Islet precursor cell (in vitro differentiated cells): ENCODE results near the gene TBL1Y.
"Not testable (repeated sequence)": the region's sequence is repeated elsewhere in the genome, so short reads cannot be mapped to it uniquely, and the experiment has no call there.

Experiments
- DNase-seq: peaks from one replicate; pipeline ENCODE4 v3.0.0-alpha.2; 2018

TBL1Y gene

DNA sequence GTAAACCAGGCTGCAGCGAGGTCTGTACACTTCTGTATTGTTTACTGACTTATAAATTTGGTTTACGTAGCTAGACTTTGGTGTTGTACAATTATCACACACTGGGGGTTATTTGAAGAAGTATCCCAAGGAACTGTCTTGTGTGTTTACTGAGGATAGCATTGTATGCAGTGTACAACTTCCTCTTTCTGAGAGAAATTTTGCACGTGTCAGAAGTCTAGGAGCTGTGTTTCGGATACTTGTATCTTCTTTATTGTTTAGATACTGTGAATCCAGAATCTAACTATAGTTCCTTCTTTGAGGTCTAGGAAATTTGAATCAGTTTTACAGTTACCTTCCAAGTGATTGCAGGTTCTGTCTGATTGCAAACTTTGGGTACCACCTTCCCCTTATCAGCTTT is 64.5 kb downstream of the TBL1Y start:
- no peak for DNase-seq

DNA sequence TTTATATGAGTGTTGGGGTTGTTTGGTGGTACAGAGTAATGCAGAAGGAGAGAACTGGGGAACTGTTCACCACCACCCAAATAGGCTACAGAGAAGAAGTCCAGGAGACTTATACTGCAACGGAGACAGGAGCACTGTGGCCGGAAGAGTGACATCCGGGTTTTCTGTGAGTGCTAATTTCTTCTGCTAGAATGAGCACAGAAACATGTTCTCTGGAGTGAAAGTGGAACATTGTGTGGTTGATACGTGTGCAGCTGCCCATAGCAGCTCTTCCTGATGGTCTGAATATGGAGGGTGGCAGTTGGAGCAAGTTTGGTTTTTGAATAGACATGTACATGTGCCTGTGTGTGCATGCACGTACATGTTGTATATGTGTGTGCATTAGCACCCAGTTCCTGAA is 67.3 kb downstream of the TBL1Y start:
- DNase-seq: no peak

DNA sequence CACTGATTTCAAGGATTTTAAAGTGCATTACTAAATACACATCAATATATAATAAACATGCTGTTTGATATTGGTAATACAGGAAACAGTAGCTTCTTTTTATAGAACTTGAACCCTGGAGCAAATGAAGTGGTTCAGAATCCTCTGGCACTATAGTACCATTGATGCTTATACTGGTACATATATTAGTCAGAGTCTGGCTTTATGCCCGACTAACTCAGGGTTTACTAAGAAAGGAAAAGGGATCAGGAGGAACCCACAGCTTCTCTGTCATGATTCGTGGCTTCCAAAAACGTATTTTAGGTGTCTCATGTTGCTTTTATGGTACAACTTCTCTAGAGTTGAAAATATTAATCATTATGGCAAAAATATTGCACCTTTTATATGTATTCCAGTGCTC is 72.7 kb downstream of the TBL1Y start:
- DNase-seq: no peak

DNA sequence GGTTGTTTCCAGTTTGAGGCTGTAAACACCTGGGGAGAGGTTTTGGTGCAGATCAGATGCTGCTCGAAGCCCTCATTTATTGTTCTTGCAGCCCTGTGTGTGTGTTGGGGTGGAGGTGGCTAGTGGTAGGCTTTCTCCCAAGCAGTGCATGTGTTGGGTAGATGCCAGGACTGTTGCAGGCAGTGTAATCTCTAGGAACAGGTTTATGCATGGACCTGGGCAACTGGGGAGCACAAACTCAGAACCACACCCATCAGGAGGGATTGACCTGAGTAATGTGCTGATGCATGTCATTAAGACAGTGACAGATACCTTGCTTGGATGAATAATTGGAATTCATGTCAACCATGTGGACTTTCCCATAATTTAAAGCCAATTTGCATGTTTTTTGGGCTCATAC is 77.3 kb downstream of the TBL1Y start:
- no peak for DNase-seq

DNA sequence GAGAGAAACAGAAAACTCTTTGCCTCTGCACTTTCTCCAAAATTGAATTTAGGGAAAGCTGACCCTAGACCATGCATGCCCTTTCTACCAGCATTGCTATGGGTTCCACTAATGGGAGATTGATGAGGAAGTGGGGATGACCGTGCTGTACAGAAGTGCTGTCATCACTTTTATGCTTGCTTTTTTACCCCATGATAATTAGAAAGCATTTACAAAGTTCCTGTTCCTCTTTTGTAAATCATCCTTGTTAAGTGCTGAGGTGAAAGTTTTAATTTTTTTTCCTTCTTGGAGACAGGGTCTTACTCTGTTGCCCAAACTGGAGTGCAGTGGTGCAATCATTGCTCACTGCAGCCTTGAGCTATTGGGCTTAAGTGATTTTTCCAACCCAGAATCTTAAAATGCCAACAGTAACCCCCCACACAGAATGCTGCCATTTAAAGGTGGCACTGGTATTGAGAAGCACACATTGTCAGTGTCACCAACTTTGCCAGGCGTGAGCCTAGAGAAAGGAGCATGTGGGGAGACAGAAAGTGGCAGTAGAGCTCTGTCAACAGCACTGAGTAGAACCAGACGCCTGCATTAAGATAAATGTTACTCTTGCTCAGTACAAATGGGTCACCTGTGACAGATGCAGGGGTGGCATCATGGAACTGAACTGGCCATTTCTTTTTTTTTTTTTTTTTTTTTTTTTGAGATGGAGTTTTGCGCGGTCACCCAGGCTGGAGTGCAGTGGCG is 79.6 kb downstream of the TBL1Y start:
- DNase-seq: no peak

DNA sequence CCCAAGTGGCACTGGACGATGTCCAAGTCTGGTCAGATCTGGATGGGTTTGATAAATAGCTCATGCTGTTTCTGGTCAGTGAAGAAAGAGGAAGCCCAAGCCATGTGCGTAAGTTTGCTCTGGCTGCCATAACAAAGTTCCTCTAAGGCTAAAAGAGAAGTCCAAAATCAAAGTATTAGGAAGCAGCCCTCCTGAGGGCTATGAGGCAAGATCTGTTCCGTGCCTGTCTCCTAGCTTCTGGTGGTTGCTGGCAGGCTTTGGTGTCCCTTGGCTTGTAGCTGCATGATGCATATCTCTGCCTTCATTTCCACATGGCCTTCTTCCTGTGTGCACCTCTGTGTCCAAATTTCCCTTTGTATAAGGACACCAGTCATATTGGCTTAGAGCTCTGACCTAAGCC is 81.5 kb downstream of the TBL1Y start:
- DNase-seq: no peak

DNA sequence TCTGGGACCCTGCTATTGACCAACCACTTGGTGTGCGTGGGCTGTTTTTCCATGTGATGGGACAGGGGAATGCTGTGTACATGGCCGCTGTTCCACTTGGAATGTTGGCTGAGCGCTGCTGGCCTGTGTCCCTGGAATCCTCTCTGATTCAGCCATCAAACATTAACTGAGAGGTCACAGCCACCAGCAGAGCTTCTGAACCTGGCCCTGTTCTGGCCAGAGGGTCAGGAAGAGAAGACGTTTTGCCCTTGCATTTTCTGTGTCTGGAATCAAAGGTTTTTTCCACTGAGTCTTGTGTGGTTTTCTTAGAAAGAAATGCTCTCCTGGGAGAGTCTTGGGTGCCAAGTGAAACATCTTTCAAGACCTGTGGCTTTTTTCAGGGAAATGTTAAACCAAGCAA is 85.5 kb downstream of the TBL1Y start:
- no peak for DNase-seq

DNA sequence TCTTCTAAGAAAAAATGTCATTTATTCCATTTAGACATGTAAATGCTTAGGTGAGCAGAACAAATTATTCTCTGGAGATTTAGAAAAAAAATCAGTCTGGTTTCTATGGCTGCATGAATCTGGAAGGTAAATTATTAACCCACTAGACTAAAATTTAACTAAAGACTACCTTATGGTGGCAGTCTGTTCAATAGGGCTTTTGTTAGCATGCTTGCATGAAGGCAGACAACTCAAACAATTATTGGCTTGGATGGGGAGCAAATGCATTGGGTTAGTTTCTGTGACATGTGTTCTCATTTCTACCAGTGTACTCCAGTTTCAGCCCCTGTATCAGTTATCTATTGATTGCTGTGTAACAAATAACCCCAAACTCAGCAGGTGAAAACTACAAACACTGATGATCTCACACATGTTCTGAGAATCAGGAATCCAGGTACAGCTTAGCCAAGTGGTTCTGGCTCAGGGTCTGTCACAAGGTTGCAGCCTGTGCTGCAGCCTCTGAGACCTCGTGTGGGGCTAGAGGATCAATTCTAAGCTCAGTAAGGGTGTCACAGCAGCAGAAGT is 87.1 kb downstream of the TBL1Y start:
- no peak for DNase-seq

DNA sequence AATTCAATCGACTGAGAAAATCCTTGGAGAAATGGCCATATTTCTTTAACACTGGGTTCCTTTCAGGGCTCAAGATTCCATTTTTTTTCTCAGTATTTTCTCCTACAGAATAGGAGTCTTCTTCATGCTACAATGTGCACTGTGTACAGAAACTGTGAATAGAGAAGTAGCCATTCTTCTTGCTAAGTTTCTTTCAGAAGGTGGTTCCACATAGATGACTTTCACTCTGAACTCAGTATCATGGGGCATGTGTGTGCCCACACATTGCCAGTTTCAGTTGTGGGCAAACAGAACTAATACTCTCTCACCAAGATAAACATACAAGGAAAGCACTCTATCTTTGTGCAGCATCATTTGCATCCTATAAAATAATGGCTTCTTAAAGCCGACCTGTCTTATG is 89.4 kb downstream of the TBL1Y start:
- no peak for DNase-seq

DNA sequence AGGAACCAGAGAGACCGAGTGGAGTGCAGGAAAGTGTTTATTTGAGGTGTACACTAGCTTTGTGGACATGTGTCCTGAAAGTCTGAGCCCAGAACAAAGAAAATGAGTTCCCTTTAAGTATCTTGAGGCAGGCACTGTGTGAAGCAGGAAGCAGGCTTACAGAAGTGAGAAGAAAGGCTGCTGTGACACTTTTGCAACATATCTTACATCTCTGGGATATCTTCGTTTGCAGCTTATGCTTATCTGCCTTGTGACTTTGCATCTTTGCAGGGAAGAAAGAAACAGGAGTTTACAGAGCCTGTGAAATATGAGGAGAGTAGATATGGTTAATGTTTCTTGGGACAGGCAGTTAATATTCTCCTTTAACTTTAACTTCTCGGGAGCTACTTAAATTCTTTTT is 92.1 kb downstream of the TBL1Y start:
- no peak for DNase-seq

DNA sequence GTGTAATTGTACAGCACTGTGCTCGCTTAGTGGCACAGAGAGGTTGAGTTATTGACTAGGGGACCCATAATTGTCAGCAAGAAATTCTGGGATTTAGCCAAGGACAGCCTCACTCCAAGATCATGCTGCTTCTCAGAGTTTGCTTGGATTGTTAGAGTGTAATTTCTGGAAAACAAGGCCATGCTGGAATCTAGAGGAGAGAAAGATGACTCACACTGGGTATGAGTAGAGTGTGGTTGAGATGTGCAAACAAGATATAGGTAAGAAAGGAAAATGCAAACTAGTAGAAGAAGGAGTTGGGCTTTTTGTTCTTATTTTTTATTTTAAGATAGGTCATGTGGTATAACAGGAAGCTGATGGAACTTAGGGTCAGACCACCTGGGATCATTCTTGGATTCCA is 97.4 kb downstream of the TBL1Y start:
- DNase-seq: no peak

DNA sequence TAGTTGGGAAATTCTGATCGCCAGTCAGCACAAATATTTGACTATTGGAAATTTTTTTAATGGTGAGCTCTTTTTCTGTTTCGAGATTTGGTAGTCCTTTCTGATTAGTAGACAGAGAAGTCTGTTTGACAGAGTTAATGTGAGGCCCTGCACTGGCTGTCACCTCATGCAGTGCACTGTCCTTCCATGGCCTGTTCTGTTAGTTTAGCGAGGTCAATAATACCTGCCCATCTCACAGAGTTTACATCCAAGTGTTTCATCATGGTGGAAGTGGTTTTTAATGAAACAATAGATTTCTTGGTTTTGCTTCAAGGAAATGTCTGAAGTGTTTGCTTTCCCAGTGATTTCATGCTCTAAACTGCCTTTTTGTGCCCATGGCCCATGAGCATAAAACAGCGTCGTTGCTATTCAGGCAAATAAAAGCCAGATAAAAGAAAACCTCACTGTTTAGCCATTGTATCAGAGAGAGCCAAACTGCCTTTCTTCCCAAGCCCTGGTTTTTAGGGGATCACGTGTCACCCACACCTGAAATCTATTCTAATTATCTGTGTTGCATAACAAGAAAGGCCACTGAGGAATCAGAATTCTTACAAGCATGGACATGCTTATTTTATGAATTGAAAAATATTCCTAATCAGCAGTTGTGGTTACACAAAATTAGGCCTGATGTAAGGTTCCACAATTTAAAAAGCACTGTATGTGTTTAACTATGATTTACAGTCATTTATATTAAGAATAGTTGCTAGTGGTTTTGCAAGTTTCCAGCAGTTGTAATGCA is 98.3 kb downstream of the TBL1Y start:
- DNase-seq: no peak

DNA sequence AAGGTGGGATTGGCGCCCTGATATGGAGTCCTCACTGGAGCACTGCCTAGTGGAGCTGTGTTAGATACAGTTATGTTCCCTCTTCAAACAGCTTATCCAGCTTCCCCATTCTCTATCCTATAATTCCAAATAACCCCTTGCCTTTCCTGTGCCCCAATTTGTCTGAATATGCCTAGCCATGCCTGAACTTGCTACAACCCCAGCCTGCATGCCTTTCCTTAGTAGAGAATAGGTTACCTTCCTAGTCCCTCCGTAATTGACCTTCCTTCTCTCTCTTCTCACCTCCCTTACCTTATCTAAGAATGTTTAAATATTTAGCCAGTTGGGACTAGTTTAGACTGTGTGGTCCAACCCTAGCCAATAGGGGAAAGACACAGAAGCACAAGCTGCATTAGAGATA is 102.6 kb downstream of the TBL1Y start:
- DNase-seq: no peak

DNA sequence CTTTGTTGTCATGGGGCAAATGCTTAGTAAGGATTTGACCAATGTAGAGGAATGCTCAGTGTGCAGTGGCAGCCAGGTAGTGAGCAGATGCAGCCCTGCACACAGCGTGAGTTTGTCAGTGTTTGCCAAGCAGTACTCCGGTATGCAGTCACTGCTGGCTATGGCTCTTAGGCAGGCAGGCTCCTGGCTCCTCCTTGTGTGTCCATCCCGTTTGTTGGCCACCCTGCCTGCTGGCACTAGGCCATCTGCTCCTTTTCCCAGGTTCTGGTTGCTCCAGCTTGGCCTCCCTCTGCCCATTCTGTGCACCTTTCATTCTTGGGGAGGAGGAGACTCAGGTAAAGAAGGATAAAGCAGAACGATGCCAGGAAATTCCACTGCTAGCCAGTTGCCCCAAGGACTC is 106.0 kb downstream of the TBL1Y start:
- DNase-seq: no peak

DNA sequence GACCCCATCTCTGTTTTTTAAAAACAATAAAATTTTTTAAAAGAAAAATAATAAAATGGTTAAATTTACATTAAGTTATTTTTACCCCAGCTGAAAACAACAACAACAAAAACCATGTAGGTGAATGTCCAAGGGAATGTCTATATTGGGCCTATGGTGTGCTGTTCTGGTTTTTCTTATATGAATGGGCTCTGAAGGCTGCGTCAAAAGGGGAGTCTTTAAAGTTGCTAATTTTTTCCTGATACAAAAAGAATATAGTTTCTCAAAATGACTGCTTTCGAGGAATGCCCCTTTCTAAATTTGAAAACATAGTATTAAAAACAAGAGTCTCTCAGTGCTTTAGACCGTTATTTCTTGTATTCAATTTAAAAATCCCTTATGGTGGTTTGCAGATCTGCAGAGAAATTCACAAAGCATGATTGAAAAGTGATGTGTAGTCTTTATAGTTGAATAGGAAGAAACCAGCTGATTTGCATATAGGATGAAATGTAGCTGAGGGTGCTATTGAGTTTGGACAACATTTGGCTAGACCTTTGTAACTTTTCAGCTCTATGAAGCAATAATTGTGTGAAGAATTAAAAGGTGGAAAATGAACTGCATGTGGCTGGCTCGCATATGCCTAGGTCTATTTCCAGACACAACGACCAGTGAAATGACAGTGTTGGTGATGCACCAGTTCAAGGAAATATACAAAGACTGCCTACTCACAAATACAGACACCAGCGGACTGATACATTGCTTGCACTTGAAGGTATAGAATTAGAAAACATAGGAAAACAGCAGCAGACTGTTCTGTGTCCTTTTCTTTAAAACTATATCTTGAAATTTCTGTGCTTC is 107.0 kb downstream of the TBL1Y start:
- DNase-seq: no peak

DNA sequence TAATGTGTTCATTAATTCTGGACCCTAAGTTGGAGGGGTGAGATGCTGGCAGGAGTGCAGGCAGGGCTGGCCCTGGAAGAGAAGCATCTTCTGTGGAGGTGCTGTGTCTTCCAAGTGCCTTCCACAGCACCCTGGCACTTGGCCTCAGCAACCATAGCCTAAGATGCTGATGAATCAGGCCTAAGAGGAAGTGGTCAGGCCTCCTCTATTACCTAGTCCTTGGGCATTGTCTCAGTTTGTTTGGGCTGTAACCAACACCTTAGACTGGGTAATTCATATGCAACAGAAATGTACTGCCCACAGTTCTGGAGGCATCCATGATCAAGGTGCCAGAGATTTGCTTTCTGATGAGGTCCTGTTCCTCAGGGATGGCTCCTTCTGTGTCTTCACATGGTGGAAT is 128.5 kb downstream of the TBL1Y start:
- no peak for DNase-seq

DNA sequence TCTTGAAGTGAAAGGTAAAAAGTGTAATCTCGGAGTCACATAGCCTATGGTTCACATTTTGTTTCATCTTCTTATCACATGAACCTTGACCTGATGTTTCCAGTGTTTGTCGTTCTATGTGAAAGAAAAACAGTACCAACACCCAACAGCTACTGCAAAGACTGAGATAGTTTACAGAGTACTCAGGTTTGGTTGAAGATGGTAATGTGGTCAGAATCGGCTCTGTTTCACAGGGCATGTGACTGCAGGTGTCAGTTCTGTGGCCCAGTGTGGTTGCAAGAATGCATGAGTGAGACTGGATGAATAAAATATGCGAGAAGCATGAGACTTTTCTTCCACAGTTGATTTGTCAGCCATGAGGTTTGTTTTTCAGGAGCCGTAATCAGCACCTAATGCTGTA is 130.2 kb downstream of the TBL1Y start:
- DNase-seq: no peak

DNA sequence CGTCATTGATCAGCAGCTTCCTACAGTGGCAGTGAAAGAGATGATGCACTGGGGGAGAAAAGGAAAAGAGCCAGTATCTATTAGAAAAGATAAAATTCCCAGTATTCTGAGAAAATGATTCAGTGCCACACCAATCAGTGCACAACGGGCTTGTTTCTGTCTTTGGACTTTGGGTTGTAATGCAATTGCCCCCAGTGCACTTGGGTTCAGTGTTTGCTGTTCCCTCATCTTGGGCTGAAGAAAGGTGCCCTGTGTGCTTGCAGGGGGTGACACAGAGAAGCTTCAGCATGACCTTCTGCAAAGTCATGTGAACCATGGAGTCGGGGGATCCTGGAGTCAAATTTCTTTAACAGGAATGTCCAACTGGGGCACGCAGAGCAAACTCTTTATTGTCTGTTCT is 131.5 kb downstream of the TBL1Y start:
- no peak for DNase-seq

DNA sequence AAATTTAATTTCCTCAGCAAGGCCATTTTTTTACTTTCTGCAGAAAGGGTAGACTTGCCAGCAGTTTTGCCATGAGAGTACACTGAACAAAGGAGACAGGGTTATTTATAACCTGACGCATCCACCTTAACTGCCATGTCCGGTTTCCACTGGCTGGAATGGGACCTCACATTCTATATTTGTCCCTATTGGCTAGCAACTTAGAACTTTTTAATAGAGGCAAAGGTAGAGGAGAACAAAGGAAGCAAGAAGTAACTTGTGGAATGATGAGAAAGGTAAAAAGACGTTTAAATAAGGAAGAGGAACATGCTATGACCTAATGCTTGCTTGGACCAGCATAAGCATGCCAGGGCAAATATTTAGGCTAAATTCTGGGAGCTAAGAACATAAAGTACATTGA is 142.0 kb downstream of the TBL1Y start:
- not testable (repeated sequence) for DNase-seq

DNA sequence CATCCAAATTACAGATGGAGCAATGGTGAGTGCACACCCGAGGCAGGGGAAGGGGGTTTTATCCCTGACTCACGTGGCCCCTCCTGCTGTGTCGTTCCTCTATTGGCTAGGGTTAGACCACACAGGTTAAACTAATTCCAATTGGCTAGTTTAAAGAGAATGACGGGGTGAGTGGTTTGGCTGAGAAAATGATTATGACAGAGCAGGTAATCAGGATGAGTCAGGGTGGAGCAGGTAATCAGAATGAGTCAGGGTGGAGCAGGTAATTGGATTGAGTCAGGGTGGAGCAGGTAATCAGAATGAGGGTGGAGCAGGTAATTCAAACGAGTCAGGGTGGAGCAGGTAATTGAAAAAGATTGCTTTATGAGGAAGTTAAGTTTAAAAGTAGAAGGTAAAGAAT is 146.4 kb downstream of the TBL1Y start:
- no peak for DNase-seq

DNA sequence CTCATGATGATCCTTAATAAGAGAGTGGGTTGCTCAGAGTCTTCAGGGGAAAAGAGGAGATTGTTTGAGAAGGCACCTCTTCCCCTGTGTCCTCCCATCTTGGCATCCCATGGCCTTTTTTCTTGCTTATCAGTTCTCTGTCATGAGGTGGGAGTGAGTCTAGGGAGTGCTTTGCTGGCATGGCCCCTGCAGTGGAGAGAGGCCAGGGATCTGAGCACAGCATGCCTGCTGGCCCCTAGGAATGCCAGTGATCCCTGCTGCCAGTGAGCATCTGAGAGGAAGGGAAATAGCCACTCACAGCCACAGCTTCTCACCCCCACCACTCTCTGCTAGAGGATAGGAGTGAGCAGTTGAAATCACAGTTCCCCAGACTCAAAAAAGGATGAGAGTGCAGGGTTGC is 168.2 kb downstream of the TBL1Y start:
- DNase-seq: no peak

DNA sequence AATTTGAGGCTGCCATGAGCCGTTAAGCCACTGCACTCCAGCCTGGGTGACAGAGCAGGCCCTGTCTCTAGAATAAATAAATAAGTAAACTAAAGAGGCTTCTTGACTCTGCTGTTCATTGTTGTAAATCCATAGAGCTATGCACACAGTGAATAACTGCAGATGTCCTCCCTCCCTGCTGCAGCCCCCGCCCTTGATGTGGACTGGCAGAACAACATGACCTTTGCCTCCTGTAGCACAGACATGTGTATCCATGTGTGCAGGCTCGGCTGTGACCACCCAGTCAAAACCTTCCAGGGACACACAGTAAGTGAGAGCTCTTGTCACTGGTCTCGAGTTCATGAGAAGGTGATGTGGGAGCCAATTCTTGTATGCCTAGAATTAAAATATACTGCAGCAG is 170.1 kb downstream of the TBL1Y start:
- not testable (repeated sequence) for DNase-seq

DNA sequence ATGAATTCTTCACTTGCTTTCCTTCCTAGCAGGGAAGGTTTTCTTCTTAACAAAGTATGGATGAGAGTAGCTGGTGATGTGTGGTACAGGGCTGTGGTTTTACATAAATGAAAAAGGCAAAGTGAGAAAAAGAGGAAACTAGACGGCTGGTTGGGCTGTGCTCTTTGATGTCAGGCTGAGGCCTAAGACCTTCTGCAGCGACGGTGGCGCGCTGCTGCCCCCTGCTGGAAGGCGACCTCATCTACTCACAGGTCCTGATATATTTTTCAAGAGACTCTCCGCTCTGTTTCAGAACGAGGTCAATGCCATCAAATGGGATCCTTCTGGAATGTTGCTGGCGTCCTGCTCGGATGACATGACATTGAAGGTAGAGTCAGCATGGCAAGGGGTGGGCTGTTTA is 175.1 kb downstream of the TBL1Y start:
- no peak for DNase-seq

DNA sequence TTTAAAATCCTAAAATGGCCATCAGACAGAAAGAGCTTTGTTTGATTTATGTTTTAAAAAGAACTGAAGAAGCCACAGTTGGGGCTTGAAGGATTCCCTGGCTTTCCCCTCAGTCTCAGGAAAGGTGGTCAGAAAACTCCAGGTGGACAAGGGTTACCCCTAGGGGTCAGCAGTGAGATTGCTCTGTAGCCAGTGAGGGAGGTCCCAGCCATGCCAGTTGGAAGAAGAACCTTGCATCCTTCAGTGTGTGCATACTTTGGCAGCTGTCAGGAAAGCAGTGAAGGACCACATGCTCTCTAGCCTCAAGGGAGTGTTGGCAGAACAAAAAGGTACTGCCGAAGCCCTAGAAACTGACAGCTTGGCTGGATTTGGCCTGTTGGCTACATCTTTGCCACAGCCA is 182.3 kb downstream of the TBL1Y start:
- DNase-seq: no peak
